Parathyroid adenoma (tissue), 2 donors: Measurements from ENCODE around the gene TMEM43.

ENCODE experiments used
- H2AFZ ChIP-seq: fragments of 300-600 bp; sonication (generic); one replicate; pipeline ENCODE4 v1.7.0; 2017; ENCODE audit warnings: antibody characterized with exemption, mild to moderate bottlenecking
- H3K27ac ChIP-seq: fragments of 300-600 bp; sonication (generic); one replicate; pipeline ENCODE4 v1.7.0; 2017
- H3K27me3 ChIP-seq: fragments of 300-600 bp; sonication (generic); one replicate; pipeline ENCODE4 v1.7.0; 2017; ENCODE audit warnings: low read length; ENCODE audit not compliant: control insufficient read depth, insufficient read depth
- H3K36me3 ChIP-seq: fragments of 300-600 bp; sonication (generic); one replicate; pipeline ENCODE4 v1.7.0; 2017; ENCODE audit warnings: low read length; ENCODE audit not compliant: control insufficient read depth, insufficient read depth
- H3K4me1 ChIP-seq: fragments of 300-600 bp; sonication (generic); one replicate; pipeline ENCODE4 v1.7.0; 2017; ENCODE audit warnings: control low read depth
- H3K4me2 ChIP-seq: fragments of 300-600 bp; sonication (generic); one replicate; pipeline ENCODE4 v1.7.0; 2017; ENCODE audit warnings: low read length
- H3K4me3 ChIP-seq: fragments of 300-600 bp; sonication (generic); one replicate; pipeline ENCODE4 v1.7.0; 2017; ENCODE audit warnings: low read depth, low read length
- H3K79me2 ChIP-seq: fragments of 300-600 bp; sonication (generic); one replicate; pipeline ENCODE4 v1.7.0; 2017; ENCODE audit warnings: control low read depth
- H3K9ac ChIP-seq: fragments of 300-600 bp; sonication (generic); one replicate; pipeline ENCODE4 v1.7.0; 2017; ENCODE audit warnings: mild to moderate bottlenecking
- H3K9me3 ChIP-seq: fragments of 300-600 bp; sonication (generic); one replicate; pipeline ENCODE4 v1.7.0; 2017; ENCODE audit warnings: low read length; ENCODE audit not compliant: control insufficient read depth
- CTCF ChIP-seq: fragments of 300-600 bp; sonication (generic); IDR thresholded peaks from one replicate; pipeline ENCODE4 v1.7.0; 2017; ENCODE audit warnings: antibody characterized with exemption, mild to moderate bottlenecking
- donor health status: primary hyperparathyroidism.

TMEM43 gene

GRCh38 chr3:14178247-14179113 is 53.6 kb downstream of the TMEM43 start, which contains the start of the genes LSM3 and XPC:
TSS of gene LSM3 (plus strand) at chr3:14178817. CDS start at chr3:14178861, 44 bp downstream.
TSS of gene XPC (minus strand) at chr3:14178601. CDS start at chr3:14178568, 33 bp downstream.
- Histone ChIP-seq H3K27me3 (no peaks in the 10 kb centered on the region), H3K36me3 (no peaks in the 10 kb centered on the region), H3K4me3 (peak within 1 kb of the TSS; percentile 84), H3K27ac (peak within 1 kb of the TSS; percentile 89), H2AFZ (peak within 1 kb of the TSS; percentile 95), H3K4me1 (peaks cover 4% of the 10 kb centered on the region), H3K9me3 (no peaks in the 10 kb centered on the region), H3K9ac (peak within 1 kb of the TSS; percentile 90), H3K79me2 (peaks cover 26% of the 10 kb centered on the region), H3K4me2 (peak within 1 kb of the TSS; percentile 90)
- TF ChIP-seq CTCF, result no peak

- Histone ChIP-seq H3K9me3 (no peaks in the 10 kb centered on the region), H3K4me3 (peak overlapping the region; percentile 84), H3K79me2 (peaks cover 26% of the 10 kb centered on the region), H2AFZ (peak overlapping the region; percentile 95), H3K27ac (peak overlapping the region; percentile 89), H3K9ac (no peak overlapping the region), H3K4me2 (peak overlapping the region; percentile 90), H3K4me1 (peaks cover 4% of the 10 kb centered on the region), H3K27me3 (no peaks in the 10 kb centered on the region), H3K36me3 (no peaks in the 10 kb centered on the region)
- no peak for TF ChIP-seq CTCF
These were observed 54.2 kb downstream of the TMEM43 start for GRCh38 chr3:14179114-14179465.

GRCh38 chr3:14179795-14180194 is 54.9 kb downstream of the TMEM43 start:
- Histone ChIP-seq H3K4me1 (peaks cover 4% of the 10 kb centered on the region), H3K4me3 (no peak overlapping the region)

GRCh38 chr3:14181253-14181652 is 56.4 kb downstream of the TMEM43 start:
- Histone ChIP-seq H3K27me3 (no peaks in the 10 kb centered on the region), H3K36me3 (no peaks in the 10 kb centered on the region), H3K4me3 (no peak overlapping the region), H3K9ac (no peak overlapping the region), H3K4me2 (no peak overlapping the region), H3K9me3 (no peaks in the 10 kb centered on the region), H3K4me1 (peaks cover 4% of the 10 kb centered on the region), H2AFZ (no peak overlapping the region), H3K79me2 (peaks cover 16% of the 10 kb centered on the region), H3K27ac (no peak overlapping the region)
- TF ChIP-seq CTCF, result no peak

More at GRCh38 chr3:14179795-14180194, 54.9 kb downstream of the TMEM43 start:
- Histone ChIP-seq H3K27me3 (no peaks in the 10 kb centered on the region), H3K9ac (no peak overlapping the region), H3K36me3 (no peaks in the 10 kb centered on the region), H3K27ac (no peak overlapping the region), H2AFZ (no peak overlapping the region), H3K4me2 (no peak overlapping the region), H3K9me3 (no peaks in the 10 kb centered on the region), H3K79me2 (peaks cover 26% of the 10 kb centered on the region)
- no peak for TF ChIP-seq CTCF
